Measurements from ENCODE around the gene CCNE1. TPM values are rescaled to one million over a fixed set of nuclear protein-coding genes. Genes with fewer than 3 reads are reported as not detected.

The CCNE1 gene
- total and polyA plus RNA-seq, 9 of the 15 experiments (the other 6 are each of a cell fraction or from before 2014, with no cell fraction given), result 6.2 to 41.0 (median 31.6) TPM

DNA sequence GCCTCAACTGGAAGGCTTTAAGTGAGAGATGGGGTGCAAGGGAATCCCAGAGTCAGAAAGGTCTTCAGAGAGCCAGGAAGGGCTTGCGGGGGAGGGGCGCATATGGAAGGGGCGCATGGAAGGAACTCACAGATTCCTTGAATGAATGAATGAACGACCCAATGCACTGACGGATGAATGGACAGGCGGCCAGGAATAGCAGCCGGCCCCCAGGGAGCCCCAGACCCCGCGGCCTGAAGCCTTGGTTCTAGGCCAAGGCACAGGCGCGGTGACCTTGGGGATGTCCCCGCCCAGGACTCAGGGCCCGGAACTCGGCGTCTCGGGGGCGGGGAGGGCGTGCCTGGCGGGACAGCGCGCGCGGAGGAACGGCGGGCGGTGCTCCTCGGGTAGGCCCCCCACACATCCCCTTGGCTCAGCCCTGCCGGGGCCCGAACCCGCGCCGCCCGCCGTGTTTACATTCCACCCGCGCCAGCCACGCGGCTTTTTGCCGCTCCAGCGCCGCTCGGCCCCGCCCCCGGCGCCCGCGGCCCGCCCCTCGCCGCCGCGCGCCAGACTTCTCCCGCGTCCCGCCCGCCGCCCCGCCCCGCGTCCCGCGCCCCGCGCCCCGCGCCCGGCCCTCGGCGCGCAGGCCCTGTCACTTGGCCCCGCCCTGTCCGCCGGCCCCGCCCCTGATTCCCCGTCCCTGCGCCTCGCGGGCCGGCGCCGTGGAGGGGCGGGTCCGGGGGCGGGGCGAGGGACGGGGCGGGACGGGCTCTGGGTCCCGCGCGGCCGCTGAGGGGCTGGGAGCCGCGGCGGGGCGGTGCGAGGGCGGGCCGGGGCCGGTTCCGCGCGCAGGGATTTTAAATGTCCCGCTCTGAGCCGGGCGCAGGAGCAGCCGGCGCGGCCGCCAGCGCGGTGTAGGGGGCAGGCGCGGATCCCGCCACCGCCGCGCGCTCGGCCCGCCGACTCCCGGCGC is at the start of gene CCNE1 (continued):
- TF ChIP-seq PML (IDR thresholded peaks at IDR 0.05; ENCODE audit: low read length) (no peak), ZNF24 (IDR thresholded peaks at IDR 0.05) (peak; percentile 93), C11orf30 (IDR thresholded peaks at IDR 0.05; ENCODE audit: low read depth) (no peak), GTF2E2 (tag; IDR thresholded peaks at IDR 0.05) (no peak), PHTF2 (CRISPR knock-in tag; IDR thresholded peaks at IDR 0.05) (no peak), RBM39 (optimal IDR thresholded peaks at IDR 0.05; ENCODE audit: low read depth, low read length) (no peak), NCOA4 (IDR thresholded peaks at IDR 0.05; ENCODE audit: partially characterized antibody) (no peak), CBX8 (IDR thresholded peaks at IDR 0.05; ENCODE audit: borderline replicate concordance, extremely low read depth, low read depth, low read length, poor library complexity, severe bottlenecking) (no peak), KLF10 (CRISPR knock-in tag; IDR thresholded peaks at IDR 0.05) (no peak), ZKSCAN8 (CRISPR knock-in tag; IDR thresholded peaks at IDR 0.05) (no peak), HMG20B (CRISPR knock-in tag; IDR thresholded peaks at IDR 0.05) (no peak), TARDBP (IDR thresholded peaks at IDR 0.05) (no peak), SIN3A (IDR thresholded peaks at IDR 0.05; ENCODE audit: borderline replicate concordance in 2 of 2, control insufficient read depth in 1 of 2, low read depth in 2 of 2, low read length in 2 of 2) (peak in 1 of 2 experiments; percentile 74; a peak in 1 of 4 replicates), ZFPM2 (CRISPR knock-in tag; IDR thresholded peaks at IDR 0.05) (no peak), ZKSCAN3 (CRISPR knock-in tag; IDR thresholded peaks at IDR 0.05) (no peak), REST (IDR thresholded peaks at IDR 0.05; ENCODE audit: borderline replicate concordance) (no peak), REST (CRISPR knock-in tag; IDR thresholded peaks at IDR 0.05; ENCODE audit: low read depth) (no peak), HDGF (IDR thresholded peaks at IDR 0.05) (no peak)
- TF ChIP-seq, protein P1, sequence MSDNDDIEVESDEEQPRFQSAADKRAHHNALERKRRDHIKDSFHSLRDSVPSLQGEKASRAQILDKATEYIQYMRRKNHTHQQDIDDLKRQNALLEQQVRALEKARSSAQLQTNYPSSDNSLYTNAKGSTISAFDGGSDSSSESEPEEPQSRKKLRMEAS (CRISPR knock-in tag; IDR thresholded peaks at IDR 0.05), result peak; percentile 68
- TF ChIP-seq, protein P2, sequence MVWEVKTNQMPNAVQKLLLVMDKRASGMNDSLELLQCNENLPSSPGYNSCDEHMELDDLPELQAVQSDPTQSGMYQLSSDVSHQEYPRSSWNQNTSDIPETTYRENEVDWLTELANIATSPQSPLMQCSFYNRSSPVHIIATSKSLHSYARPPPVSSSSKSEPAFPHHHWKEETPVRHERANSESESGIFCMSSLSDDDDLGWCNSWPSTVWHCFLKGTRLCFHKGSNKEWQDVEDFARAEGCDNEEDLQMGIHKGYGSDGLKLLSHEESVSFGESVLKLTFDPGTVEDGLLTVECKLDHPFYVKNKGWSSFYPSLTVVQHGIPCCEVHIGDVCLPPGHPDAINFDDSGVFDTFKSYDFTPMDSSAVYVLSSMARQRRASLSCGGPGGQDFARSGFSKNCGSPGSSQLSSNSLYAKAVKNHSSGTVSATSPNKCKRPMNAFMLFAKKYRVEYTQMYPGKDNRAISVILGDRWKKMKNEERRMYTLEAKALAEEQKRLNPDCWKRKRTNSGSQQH (CRISPR knock-in tag; IDR thresholded peaks at IDR 0.05), result no peak
